DND-41 (cell line): ENCODE data around the gene TRAF2.

Experiments
- ATAC-seq: fragments of 200-7000 bp; cut with Tn5 transposase; 3 replicates; pipeline ENCODE4 v1.9.1; 2021; ENCODE audit warnings: low read depth; ENCODE audit not compliant: insufficient read depth
- DNase-seq: peaks from one replicate; pipeline ENCODE4 v3.0.0-alpha.2; 2020
- H2AFZ ChIP-seq: 2 replicates; pipeline ENCODE4 v1.6.0; 2012; ENCODE audit warnings: low read depth, low read length
- H3K27ac ChIP-seq: 2 replicates; pipeline ENCODE4 v1.5.1; 2012; ENCODE audit warnings: low read length, inconsistent platforms
- H3K27me3 ChIP-seq: fragments of 200-600 bp; sonication (generic); 2 replicates; pipeline ENCODE4 v1.6.0; 2012; ENCODE audit warnings: low read length, mild to moderate bottlenecking, inconsistent platforms; ENCODE audit not compliant: insufficient read depth, poor library complexity
- H3K36me3 ChIP-seq: 2 replicates; pipeline ENCODE4 v1.5.1; 2012; ENCODE audit warnings: low read length, inconsistent platforms; ENCODE audit not compliant: insufficient read depth
- H3K4me1 ChIP-seq: 2 replicates; pipeline ENCODE4 v1.5.1; 2012; ENCODE audit warnings: mild to moderate bottlenecking, low read length; ENCODE audit not compliant: insufficient read depth
- H3K4me2 ChIP-seq: 2 replicates; pipeline ENCODE4 v1.6.0; 2012; ENCODE audit warnings: mild to moderate bottlenecking, moderate library complexity, low read length, inconsistent platforms; ENCODE audit not compliant: insufficient read depth
- H3K4me3 ChIP-seq, 2 experiments: fragments of 200-600 bp in 1 of 2; shearing (Covaris generic) in 1 of 2; 2 replicates each; pipeline ENCODE4 v1.5.1; 2012 to 2016; ENCODE audit warnings: inconsistent platforms in 2 of 2, low read length in 2 of 2, mild to moderate bottlenecking in 2 of 2, low read depth in 1 of 2, moderate library complexity in 1 of 2
- H3K79me2 ChIP-seq: 2 replicates; pipeline ENCODE4 v1.6.0; 2012; ENCODE audit warnings: low read length, inconsistent platforms; ENCODE audit not compliant: insufficient read depth
- H3K9ac ChIP-seq: 2 replicates; pipeline ENCODE4 v1.6.0; 2012; ENCODE audit warnings: low read depth, mild to moderate bottlenecking, inconsistent platforms, low read length, moderate library complexity
- H3K9me3 ChIP-seq: 2 replicates; pipeline ENCODE4 v1.5.1; 2012; ENCODE audit warnings: low read length, moderate library complexity, mild to moderate bottlenecking, inconsistent platforms; ENCODE audit not compliant: insufficient read depth, severe bottlenecking
- H4K20me1 ChIP-seq: 2 replicates; pipeline ENCODE4 v1.6.0; 2012; ENCODE audit warnings: low read length; ENCODE audit not compliant: insufficient read depth
- EZH2 ChIP-seq: IDR thresholded peaks from 3 replicates; pipeline ENCODE4 v1.6.1; 2012; ENCODE audit warnings: borderline replicate concordance, low read depth, mild to moderate bottlenecking, moderate library complexity, low read length, inconsistent platforms; ENCODE audit not compliant: severe bottlenecking
- TF ChIP-seq, protein P1 (sequence below): IDR thresholded peaks from 2 replicates; pipeline ENCODE4 v1.5.1; 2012; ENCODE audit warnings: borderline replicate concordance, low read length, moderate library complexity, mild to moderate bottlenecking; ENCODE audit not compliant: poor library complexity, severe bottlenecking; ENCODE audit errors: extremely low read depth

The TRAF2 gene

DNA sequence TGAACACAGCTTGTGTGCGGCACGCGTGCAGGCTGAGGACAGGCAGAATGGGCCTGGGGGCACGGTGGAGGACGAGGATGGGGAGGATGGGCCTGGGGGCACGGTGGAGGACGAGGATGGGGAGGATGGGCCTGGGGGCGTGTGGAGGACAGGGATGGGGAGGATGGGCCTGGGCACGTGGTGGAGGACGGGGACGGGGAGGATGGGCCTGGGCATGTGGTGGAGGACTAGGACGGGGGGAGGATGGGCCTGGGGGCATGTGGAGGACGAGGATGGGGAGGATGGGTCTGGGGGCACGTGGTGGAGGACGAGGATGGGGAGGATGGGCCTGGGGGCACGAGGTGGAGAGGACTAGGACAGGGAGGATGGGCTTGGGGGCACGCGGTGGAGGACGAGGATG lies 36.2 kb downstream of the TRAF2 start:
- Histone ChIP-seq H3K4me2 (no peak overlapping the region), H3K27ac (no peak overlapping the region), H3K36me3 (peaks cover 86% of the 10 kb centered on the region), H3K4me1 (no peaks in the 10 kb centered on the region), H4K20me1 (peaks cover 12% of the 10 kb centered on the region), H3K9ac (no peak overlapping the region), H3K9me3 (no peaks in the 10 kb centered on the region), H2AFZ (no peak overlapping the region), H3K79me2 (no peaks in the 10 kb centered on the region), H3K4me3 (no peak overlapping the region), H3K27me3 (no peaks in the 10 kb centered on the region)
- DNase-seq (no peak), ATAC-seq (no peak)
- TF ChIP-seq, protein P1, sequence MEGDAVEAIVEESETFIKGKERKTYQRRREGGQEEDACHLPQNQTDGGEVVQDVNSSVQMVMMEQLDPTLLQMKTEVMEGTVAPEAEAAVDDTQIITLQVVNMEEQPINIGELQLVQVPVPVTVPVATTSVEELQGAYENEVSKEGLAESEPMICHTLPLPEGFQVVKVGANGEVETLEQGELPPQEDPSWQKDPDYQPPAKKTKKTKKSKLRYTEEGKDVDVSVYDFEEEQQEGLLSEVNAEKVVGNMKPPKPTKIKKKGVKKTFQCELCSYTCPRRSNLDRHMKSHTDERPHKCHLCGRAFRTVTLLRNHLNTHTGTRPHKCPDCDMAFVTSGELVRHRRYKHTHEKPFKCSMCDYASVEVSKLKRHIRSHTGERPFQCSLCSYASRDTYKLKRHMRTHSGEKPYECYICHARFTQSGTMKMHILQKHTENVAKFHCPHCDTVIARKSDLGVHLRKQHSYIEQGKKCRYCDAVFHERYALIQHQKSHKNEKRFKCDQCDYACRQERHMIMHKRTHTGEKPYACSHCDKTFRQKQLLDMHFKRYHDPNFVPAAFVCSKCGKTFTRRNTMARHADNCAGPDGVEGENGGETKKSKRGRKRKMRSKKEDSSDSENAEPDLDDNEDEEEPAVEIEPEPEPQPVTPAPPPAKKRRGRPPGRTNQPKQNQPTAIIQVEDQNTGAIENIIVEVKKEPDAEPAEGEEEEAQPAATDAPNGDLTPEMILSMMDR: no peak
- TF ChIP-seq EZH2: no peak

DNA sequence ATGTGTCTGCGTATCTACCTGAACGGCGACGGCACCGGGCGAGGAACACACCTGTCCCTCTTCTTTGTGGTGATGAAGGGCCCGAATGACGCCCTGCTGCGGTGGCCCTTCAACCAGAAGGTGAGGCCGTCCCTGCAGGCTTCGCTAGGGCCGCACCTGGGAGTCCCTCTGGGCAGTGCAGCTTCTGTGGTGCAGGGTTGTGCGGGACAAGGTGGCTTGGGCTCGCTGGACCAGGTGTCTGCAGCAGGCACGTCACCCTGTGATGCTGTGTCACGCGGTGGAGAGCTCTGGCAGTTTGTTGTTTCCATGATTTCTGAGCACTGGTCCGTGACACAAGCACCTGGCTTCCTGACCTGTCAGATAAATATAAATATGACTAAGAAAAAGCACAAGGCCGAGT lies 37.6 kb downstream of the TRAF2 start:
- DNase-seq (no peak), ATAC-seq (no peak)
- Histone ChIP-seq H3K79me2 (no peaks in the 10 kb centered on the region), H3K27me3 (no peaks in the 10 kb centered on the region), H3K27ac (no peak overlapping the region), H3K4me3 (no peak overlapping the region), H3K36me3 (peaks cover 93% of the 10 kb centered on the region), H4K20me1 (peaks cover 8% of the 10 kb centered on the region), H3K9ac (no peak overlapping the region), H3K4me1 (no peaks in the 10 kb centered on the region), H3K4me2 (no peak overlapping the region), H2AFZ (no peak overlapping the region), H3K9me3 (no peaks in the 10 kb centered on the region)
- TF ChIP-seq, protein P1: no peak
- no peak for TF ChIP-seq EZH2

DNA sequence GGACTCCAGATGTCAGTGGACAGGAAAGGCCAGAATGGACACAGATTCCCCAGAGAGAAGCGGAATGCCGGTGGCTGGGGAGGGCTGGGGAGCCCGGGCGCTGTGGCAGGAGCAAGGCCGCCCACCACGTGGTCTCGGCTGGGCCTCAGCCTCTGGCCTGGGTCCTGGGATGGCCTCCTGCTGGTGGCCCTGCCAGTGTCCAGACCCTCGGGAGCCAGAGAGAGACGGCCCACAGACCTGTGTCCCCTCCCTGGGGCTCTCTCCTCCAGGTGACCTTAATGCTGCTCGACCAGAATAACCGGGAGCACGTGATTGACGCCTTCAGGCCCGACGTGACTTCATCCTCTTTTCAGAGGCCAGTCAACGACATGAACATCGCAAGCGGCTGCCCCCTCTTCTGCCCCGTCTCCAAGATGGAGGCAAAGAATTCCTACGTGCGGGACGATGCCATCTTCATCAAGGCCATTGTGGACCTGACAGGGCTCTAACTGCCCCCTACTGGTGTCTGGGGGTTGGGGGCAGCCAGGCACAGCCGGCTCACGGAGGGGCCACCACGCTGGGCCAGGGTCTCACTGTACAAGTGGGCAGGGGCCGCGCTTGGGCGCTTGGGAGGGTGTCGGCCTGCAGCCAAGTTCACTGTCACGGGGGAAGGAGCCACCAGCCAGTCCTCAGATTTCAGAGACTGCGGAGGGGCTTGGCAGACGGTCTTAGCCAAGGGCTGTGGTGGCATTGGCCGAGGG lies 39.3 kb downstream of the TRAF2 start:
- Histone ChIP-seq H3K27ac (no peak overlapping the region), H3K36me3 (peaks cover 77% of the 10 kb centered on the region)
- TF ChIP-seq, protein P1: no peak
- TF ChIP-seq EZH2: no peak

More for the DNA sequence above, 39.3 kb downstream of the TRAF2 start:
- ATAC-seq (no peak), DNase-seq (no peak)
- H3K4me2 ChIP-seq: no peak overlapping the region
- peaks cover 4% of the 10 kb centered on the region for H4K20me1 ChIP-seq
- no peaks in the 10 kb centered on the region for H3K27me3 ChIP-seq
- H3K79me2 ChIP-seq: no peaks in the 10 kb centered on the region
- H3K4me1 ChIP-seq: no peaks in the 10 kb centered on the region
- no peak overlapping the region for H3K4me3 ChIP-seq
- H3K9ac ChIP-seq: no peak overlapping the region
- H2AFZ ChIP-seq: no peak overlapping the region
- no peaks in the 10 kb centered on the region for H3K9me3 ChIP-seq
